ENCODE data around the gene CCNE1. TPM values are rescaled to one million over a fixed set of nuclear protein-coding genes. Genes with fewer than 3 reads are reported as not detected.

Gene CCNE1
- total RNA-seq = 2.9 and 5.4 TPM in 2 replicates

DNA sequence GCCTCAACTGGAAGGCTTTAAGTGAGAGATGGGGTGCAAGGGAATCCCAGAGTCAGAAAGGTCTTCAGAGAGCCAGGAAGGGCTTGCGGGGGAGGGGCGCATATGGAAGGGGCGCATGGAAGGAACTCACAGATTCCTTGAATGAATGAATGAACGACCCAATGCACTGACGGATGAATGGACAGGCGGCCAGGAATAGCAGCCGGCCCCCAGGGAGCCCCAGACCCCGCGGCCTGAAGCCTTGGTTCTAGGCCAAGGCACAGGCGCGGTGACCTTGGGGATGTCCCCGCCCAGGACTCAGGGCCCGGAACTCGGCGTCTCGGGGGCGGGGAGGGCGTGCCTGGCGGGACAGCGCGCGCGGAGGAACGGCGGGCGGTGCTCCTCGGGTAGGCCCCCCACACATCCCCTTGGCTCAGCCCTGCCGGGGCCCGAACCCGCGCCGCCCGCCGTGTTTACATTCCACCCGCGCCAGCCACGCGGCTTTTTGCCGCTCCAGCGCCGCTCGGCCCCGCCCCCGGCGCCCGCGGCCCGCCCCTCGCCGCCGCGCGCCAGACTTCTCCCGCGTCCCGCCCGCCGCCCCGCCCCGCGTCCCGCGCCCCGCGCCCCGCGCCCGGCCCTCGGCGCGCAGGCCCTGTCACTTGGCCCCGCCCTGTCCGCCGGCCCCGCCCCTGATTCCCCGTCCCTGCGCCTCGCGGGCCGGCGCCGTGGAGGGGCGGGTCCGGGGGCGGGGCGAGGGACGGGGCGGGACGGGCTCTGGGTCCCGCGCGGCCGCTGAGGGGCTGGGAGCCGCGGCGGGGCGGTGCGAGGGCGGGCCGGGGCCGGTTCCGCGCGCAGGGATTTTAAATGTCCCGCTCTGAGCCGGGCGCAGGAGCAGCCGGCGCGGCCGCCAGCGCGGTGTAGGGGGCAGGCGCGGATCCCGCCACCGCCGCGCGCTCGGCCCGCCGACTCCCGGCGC, at the start of gene CCNE1:
CCNE1 (plus strand) TSS at position 867 of the 955 bp plus-strand sequence. CDS start 565 bp downstream, outside the sequence.

Other genes starting within 250 kb of the CCNE1 start
- 85.6 and 96.6 TPM in 2 replicates for gene POP4, start 205.7 kb upstream of the CCNE1 start, total RNA-seq
- 27.5 and 30.0 TPM in 2 replicates for gene PLEKHF1, start 146.5 kb upstream of the CCNE1 start, total RNA-seq
- gene C19orf12, start 96.7 kb upstream of the CCNE1 start, total RNA-seq = 17.0 and 19.0 TPM in 2 replicates
- 60.6 and 63.5 TPM in 2 replicates for gene URI1, start 130.2 kb downstream of the CCNE1 start, total RNA-seq